ENCODE measurements around the gene DCLK2. TPM values are rescaled to one million over a fixed set of nuclear protein-coding genes. Genes with fewer than 3 reads are reported as not detected.

The DCLK2 gene
- total RNA-seq, 1 experiment from 2014 or later = 1.2 TPM

- H3K4me1 ChIP-seq (ENCODE audit: insufficient read depth, low read length) = peaks cover 47% of the 10 kb centered on the region
- H3K9me3 ChIP-seq (ENCODE audit: low read length) = no peaks in the 10 kb centered on the region
- H3K9ac ChIP-seq (ENCODE audit: low read length) = 0 out of 2 replicates have a peak overlapping the region, but pooled peaks have one; percentile 17
- no peaks in the 10 kb centered on the region for H3K9me2 ChIP-seq (replicated peaks; ENCODE audit: low read length)
- peak overlapping the region; percentile 83 for H3K4me2 ChIP-seq (ENCODE audit: low read length)
- TF ChIP-seq EZH2 (IDR thresholded peaks at IDR 0.05; ENCODE audit: low read length, unreplicated experiment) (no peak), EZH2phosphoT487 (IDR thresholded peaks at IDR 0.05; ENCODE audit: borderline replicate concordance, low read length) (no peak), CTCF (conservative IDR thresholded peaks at IDR 0.05; ENCODE audit: low read depth, low read length) (no peak)
- no peaks in the 10 kb centered on the region for H3K79me2 ChIP-seq (ENCODE audit: low read length)
- no peaks in the 10 kb centered on the region for H3K27me3 ChIP-seq (ENCODE audit: low read length)
- peaks cover 4% of the 10 kb centered on the region for H3F3A ChIP-seq (ENCODE audit: low read length, unreplicated experiment)
- intact Hi-C loops (cut with micrococcal nuclease) = loop anchor here (10.0 kb wide), 1 partner anchor 46 kb away; no protein-coding TSS in a partner anchor
- ATAC-seq = peak; percentile 49
- DNase-seq = peak; percentile 78
- ChIA-PET CTCF (no interaction called here), POLR2A (ENCODE audit: unreplicated experiment) (no interaction called here)
- no TSS peak for BruUV-seq (replicated peaks)
- no peaks in the 10 kb centered on the region for H4K20me1 ChIP-seq (ENCODE audit: low read length)
- peak overlapping the region; percentile 84 for H3K27ac ChIP-seq (ENCODE audit: low read length)
- H2AFZ ChIP-seq (ENCODE audit: low read length) = peak overlapping the region; percentile 68
- peak overlapping the region; percentile 60 for H3K4me3 ChIP-seq (ENCODE audit: low read length)
- no peaks in the 10 kb centered on the region for H3K36me3 ChIP-seq (ENCODE audit: low read depth, low read length)
These were observed 62.6 kb downstream of the DCLK2 start for GRCh38 chr4:150140774-150141400.

GRCh38 chr4:150141756-150142155 is 63.5 kb downstream of the DCLK2 start:
- no peaks in the 10 kb centered on the region for H3K79me2 ChIP-seq (ENCODE audit: low read length)
- POLR2A ChIA-PET (ENCODE audit: unreplicated experiment) = no interaction called here
- CTCF ChIA-PET = no interaction called here

More at GRCh38 chr4:150141756-150142155, 63.5 kb downstream of the DCLK2 start:
- peak overlapping the region; percentile 83 for H3K4me2 ChIP-seq (ENCODE audit: low read length)
- TF ChIP-seq CTCF (conservative IDR thresholded peaks at IDR 0.05; ENCODE audit: low read depth, low read length) = no peak
- no peak for TF ChIP-seq EZH2 (IDR thresholded peaks at IDR 0.05; ENCODE audit: low read length, unreplicated experiment)
- TF ChIP-seq EZH2phosphoT487 (IDR thresholded peaks at IDR 0.05; ENCODE audit: borderline replicate concordance, low read length) = no peak
- H4K20me1 ChIP-seq (ENCODE audit: low read length) = no peaks in the 10 kb centered on the region
- peaks cover 7% of the 10 kb centered on the region for H3F3A ChIP-seq (ENCODE audit: low read length, unreplicated experiment)
- H3K4me3 ChIP-seq (ENCODE audit: low read length) = peak overlapping the region; percentile 60
- no peaks in the 10 kb centered on the region for H3K36me3 ChIP-seq (ENCODE audit: low read depth, low read length)
- H2AFZ ChIP-seq (ENCODE audit: low read length) = peak overlapping the region; percentile 68
- H3K27ac ChIP-seq (ENCODE audit: low read length) = peak overlapping the region; percentile 84
- ATAC-seq = no peak
- H3K9ac ChIP-seq (ENCODE audit: low read length) = 0 out of 2 replicates have a peak overlapping the region, but pooled peaks have one; percentile 17
- no peaks in the 10 kb centered on the region for H3K9me2 ChIP-seq (replicated peaks; ENCODE audit: low read length)
- no TSS peak for BruUV-seq (replicated peaks)
- H3K27me3 ChIP-seq (ENCODE audit: low read length) = no peaks in the 10 kb centered on the region
- intact Hi-C loops (cut with micrococcal nuclease) = loop anchor here (10.0 kb wide), 1 partner anchor 47 kb away; no protein-coding TSS in a partner anchor
- H3K9me3 ChIP-seq (ENCODE audit: low read length) = no peaks in the 10 kb centered on the region
- DNase-seq = no peak
- peaks cover 49% of the 10 kb centered on the region for H3K4me1 ChIP-seq (ENCODE audit: insufficient read depth, low read length)
